Measurements from ENCODE around the gene TJP1. TPM values are rescaled to one million over a fixed set of nuclear protein-coding genes. Genes with fewer than 3 reads are reported as not detected.
"Not testable (repeated sequence)": the region's sequence is repeated elsewhere in the genome, so short reads cannot be mapped to it uniquely, and the experiment has no call there.

The TJP1 gene
- total RNA-seq, 1 experiment from 2014 or later, result 137 TPM

- no peaks in the 10 kb centered on the region for H3K4me1 Mint-ChIP-seq (ENCODE audit: insufficient read depth, unreplicated experiment)
- ChIA-PET CTCF (interaction anchor here (0.5 to 1.2 kb wide), 2 partner anchors 9 to 11 kb away, joined by 4 to 7 read pairs; no protein-coding TSS in a partner anchor), POLR2A (no interaction called here)
- H3K9me3 Mint-ChIP-seq (ENCODE audit: unreplicated experiment), result no peaks in the 10 kb centered on the region
- H3K27ac Mint-ChIP-seq (ENCODE audit: low read depth, unreplicated experiment), result no peak overlapping the region
- no peaks in the 10 kb centered on the region for H3K36me3 Mint-ChIP-seq (ENCODE audit: insufficient read depth, unreplicated experiment)
- H3K4me3 Mint-ChIP-seq (ENCODE audit: unreplicated experiment), result no peak overlapping the region
- intact Hi-C loops (cut with micrococcal nuclease), result no loop called here
- no TSS peak for BruUV-seq (replicated peaks)
- no peak for DNase-seq (ENCODE audit: unreplicated experiment)
- no peak for TF ChIP-seq CTCF (IDR thresholded peaks at IDR 0.05; ENCODE audit: unreplicated experiment)
- H3K27me3 Mint-ChIP-seq (ENCODE audit: insufficient read depth, unreplicated experiment), result no peaks in the 10 kb centered on the region
Observed at GRCh38 chr15:29677455-29677854, 144.8 kb downstream of the TJP1 start.

GRCh38 chr15:29676961-29677402 lies 145.3 kb downstream of the TJP1 start:
- no peaks in the 10 kb centered on the region for H3K9me3 Mint-ChIP-seq (ENCODE audit: unreplicated experiment)
- no peaks in the 10 kb centered on the region for H3K27me3 Mint-ChIP-seq (ENCODE audit: insufficient read depth, unreplicated experiment)
- no peak for TF ChIP-seq CTCF (IDR thresholded peaks at IDR 0.05; ENCODE audit: unreplicated experiment)
- no peaks in the 10 kb centered on the region for H3K4me1 Mint-ChIP-seq (ENCODE audit: insufficient read depth, unreplicated experiment)
- intact Hi-C loops (cut with micrococcal nuclease), result no loop called here
- no peak for DNase-seq (ENCODE audit: unreplicated experiment)
- no peak overlapping the region for H3K27ac Mint-ChIP-seq (ENCODE audit: low read depth, unreplicated experiment)
- H3K36me3 Mint-ChIP-seq (ENCODE audit: insufficient read depth, unreplicated experiment), result no peaks in the 10 kb centered on the region
- no TSS peak for BruUV-seq (replicated peaks)
- ChIA-PET POLR2A (no interaction called here), CTCF (interaction anchor here (0.6 to 1.2 kb wide), 2 partner anchors 8 to 100 kb away, joined by 4 to 7 read pairs; no protein-coding TSS in a partner anchor)
- no peak overlapping the region for H3K4me3 Mint-ChIP-seq (ENCODE audit: unreplicated experiment)

- intact Hi-C loops (cut with micrococcal nuclease); BruUV-seq (replicated peaks); H3K9me3 Mint-ChIP-seq (ENCODE audit: unreplicated experiment); H3K4me1 Mint-ChIP-seq (ENCODE audit: insufficient read depth, unreplicated experiment); H3K4me3 Mint-ChIP-seq (ENCODE audit: unreplicated experiment); POLR2A ChIA-PET; DNase-seq (ENCODE audit: unreplicated experiment); H3K36me3 Mint-ChIP-seq (ENCODE audit: insufficient read depth, unreplicated experiment); H3K27me3 Mint-ChIP-seq (ENCODE audit: insufficient read depth, unreplicated experiment); H3K27ac Mint-ChIP-seq (ENCODE audit: low read depth, unreplicated experiment): not testable (repeated sequence)
- CTCF ChIA-PET, result interaction anchor here (0.6 to 1.2 kb wide), 2 partner anchors 8 to 99 kb away, joined by 4 to 7 read pairs; no protein-coding TSS in a partner anchor
Observed at GRCh38 chr15:29676374-29676960, 145.8 kb downstream of the TJP1 start.

- H3K27me3 Mint-ChIP-seq (ENCODE audit: insufficient read depth, unreplicated experiment), result no peaks in the 10 kb centered on the region
- no peaks in the 10 kb centered on the region for H3K36me3 Mint-ChIP-seq (ENCODE audit: insufficient read depth, unreplicated experiment)
- ChIA-PET POLR2A (no interaction called here), CTCF (no interaction called here)
- intact Hi-C loops (cut with micrococcal nuclease), result no loop called here
- no peak for TF ChIP-seq CTCF (IDR thresholded peaks at IDR 0.05; ENCODE audit: unreplicated experiment)
- no TSS peak for BruUV-seq (replicated peaks)
- DNase-seq (ENCODE audit: unreplicated experiment), result no peak
- no peak overlapping the region for H3K27ac Mint-ChIP-seq (ENCODE audit: low read depth, unreplicated experiment)
- H3K9me3 Mint-ChIP-seq (ENCODE audit: unreplicated experiment), result no peaks in the 10 kb centered on the region
- peaks cover 3% of the 10 kb centered on the region for H3K4me1 Mint-ChIP-seq (ENCODE audit: insufficient read depth, unreplicated experiment)
- H3K4me3 Mint-ChIP-seq (ENCODE audit: unreplicated experiment), result no peak overlapping the region
Observed at GRCh38 chr15:29675791-29676301, 146.4 kb downstream of the TJP1 start.
